ENCODE results near the gene PERCC1. TPM values are rescaled to one million over a fixed set of nuclear protein-coding genes. Genes with fewer than 3 reads are reported as not detected.

Gene PERCC1
- total RNA-seq, 1 donor from 2014 or later, result not detected

DNA sequence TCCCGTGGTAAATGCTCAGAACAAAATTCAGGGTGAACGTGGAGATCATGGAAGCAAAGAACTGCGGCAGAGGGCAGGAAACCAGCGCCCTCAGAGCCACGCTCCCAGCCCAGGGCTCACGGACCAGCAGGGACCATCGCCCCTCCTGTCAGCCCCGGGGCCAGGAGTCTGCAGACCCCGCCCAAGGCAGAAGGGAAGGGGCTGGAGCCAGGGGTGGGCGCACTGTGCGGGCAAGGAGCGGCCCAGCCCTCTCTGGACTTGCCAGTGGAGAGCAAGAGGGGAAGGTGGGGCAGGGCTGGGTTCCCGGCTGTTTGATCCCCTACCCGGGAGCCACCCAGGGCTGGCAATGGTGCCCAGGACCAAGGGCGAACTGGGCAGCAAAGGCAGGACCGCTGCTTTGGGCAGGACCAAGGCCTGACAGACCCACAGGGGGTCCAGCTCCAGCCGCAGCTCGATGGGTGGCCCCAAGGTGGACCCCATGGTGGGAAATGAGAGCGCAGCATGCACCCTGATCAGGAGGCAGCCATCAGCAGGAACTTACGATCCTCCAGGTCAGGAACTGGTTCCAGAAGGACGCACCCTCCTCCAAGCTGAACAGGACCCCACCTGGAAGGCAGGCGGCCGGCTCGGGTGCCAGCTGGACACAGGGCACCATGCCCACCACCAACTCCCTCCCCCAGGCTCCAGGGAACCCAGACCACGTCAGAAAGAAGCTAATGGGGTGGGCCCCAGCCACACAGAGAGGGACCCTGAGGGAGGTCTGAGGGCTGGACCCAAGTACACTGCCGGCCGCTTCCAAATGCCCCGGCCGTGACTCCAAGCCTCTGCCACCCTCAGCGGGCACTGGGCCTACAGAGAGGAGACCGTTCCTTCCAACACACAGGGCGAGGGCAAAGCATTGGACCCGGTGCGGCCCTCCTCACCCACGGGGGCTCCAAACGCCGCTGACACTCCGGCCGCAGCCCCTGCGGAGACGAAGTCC lies 24.6 kb downstream of the PERCC1 start:
- no peak overlapping the region for H3K27ac Mint-ChIP-seq (ENCODE audit: unreplicated experiment)
- no peaks in the 10 kb centered on the region for H3K9me3 Mint-ChIP-seq (ENCODE audit: unreplicated experiment)
- H3K36me3 Mint-ChIP-seq (ENCODE audit: unreplicated experiment), result peaks cover 10% of the 10 kb centered on the region
- no peaks in the 10 kb centered on the region for H3K27me3 Mint-ChIP-seq (ENCODE audit: unreplicated experiment)
- no peak overlapping the region for H3K4me3 Mint-ChIP-seq (ENCODE audit: unreplicated experiment)
- DNase-seq (ENCODE audit: extremely low spot score, unreplicated experiment), result no peak
- TF ChIP-seq, protein P1, sequence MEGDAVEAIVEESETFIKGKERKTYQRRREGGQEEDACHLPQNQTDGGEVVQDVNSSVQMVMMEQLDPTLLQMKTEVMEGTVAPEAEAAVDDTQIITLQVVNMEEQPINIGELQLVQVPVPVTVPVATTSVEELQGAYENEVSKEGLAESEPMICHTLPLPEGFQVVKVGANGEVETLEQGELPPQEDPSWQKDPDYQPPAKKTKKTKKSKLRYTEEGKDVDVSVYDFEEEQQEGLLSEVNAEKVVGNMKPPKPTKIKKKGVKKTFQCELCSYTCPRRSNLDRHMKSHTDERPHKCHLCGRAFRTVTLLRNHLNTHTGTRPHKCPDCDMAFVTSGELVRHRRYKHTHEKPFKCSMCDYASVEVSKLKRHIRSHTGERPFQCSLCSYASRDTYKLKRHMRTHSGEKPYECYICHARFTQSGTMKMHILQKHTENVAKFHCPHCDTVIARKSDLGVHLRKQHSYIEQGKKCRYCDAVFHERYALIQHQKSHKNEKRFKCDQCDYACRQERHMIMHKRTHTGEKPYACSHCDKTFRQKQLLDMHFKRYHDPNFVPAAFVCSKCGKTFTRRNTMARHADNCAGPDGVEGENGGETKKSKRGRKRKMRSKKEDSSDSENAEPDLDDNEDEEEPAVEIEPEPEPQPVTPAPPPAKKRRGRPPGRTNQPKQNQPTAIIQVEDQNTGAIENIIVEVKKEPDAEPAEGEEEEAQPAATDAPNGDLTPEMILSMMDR (IDR thresholded peaks at IDR 0.05), result no peak
- H3K4me1 Mint-ChIP-seq (ENCODE audit: unreplicated experiment), result no peaks in the 10 kb centered on the region

DNA sequence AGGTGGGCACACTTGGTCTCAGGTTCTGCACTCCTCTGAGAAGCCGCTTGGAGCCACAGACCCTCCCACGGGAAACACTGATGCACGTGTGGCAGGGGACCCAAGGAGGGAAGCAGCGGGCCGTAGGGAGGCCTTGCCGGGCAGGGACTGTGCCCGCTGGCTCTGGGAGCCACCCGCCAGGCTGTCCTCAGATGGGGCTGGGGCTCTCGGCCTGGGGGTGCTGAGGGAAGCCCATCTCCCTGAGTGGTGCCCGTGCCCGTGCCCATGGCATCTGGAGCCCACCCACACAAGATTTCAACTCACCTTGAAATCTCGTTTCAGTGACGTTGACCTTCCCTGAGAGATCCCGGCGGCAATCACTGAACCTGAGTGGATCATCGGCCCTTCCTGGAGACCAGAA lies 26.1 kb downstream of the PERCC1 start:
- H3K4me1 Mint-ChIP-seq (ENCODE audit: unreplicated experiment), result no peaks in the 10 kb centered on the region
- TF ChIP-seq, protein P1 (IDR thresholded peaks at IDR 0.05), result no peak
- no peak for DNase-seq (ENCODE audit: extremely low spot score, unreplicated experiment)
- no peak overlapping the region for H3K4me3 Mint-ChIP-seq (ENCODE audit: unreplicated experiment)
- H3K9me3 Mint-ChIP-seq (ENCODE audit: unreplicated experiment), result no peaks in the 10 kb centered on the region
- no peak overlapping the region for H3K27ac Mint-ChIP-seq (ENCODE audit: unreplicated experiment)
- peaks cover 8% of the 10 kb centered on the region for H3K36me3 Mint-ChIP-seq (ENCODE audit: unreplicated experiment)
- H3K27me3 Mint-ChIP-seq (ENCODE audit: unreplicated experiment), result no peaks in the 10 kb centered on the region

DNA sequence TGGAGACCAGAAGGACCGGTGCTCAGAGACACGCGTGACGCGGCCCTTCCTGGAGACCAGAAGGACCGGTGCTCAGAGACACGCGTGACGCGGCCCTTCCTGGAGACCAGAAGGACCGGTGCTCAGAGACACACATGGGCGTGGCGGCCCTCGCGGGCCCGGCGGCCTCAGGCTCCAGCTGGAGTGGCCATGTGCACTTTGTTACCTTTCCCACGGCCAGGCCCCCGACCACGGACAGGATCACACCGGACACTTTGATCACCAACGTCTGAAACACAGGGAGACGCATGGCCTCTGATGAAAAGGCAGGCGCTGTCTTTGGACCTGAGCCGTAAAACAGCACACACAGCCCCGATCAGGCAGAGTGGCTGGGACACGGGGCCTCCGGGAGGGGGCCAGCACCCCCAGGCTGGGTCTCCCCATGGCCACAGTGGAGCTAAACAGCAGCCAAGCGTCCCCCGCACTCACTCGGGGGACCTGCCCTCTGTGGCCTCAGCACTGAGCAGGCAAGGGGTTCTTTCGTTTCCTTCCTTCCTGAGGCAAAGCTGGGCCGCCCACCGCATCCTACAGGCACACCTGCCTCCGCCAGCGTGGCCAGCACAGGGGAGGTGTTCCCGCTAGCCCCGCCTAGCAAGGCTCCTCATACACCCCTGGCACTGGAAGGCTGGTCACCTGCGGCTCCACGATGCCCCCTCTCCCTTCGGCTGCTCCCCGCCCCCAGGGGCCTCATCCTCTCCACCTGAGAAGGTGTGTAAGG lies 26.8 kb downstream of the PERCC1 start:
- no peak for DNase-seq (ENCODE audit: extremely low spot score, unreplicated experiment)
- Mint-ChIP-seq H3K4me1 (ENCODE audit: unreplicated experiment) (no peaks in the 10 kb centered on the region), H3K27me3 (ENCODE audit: unreplicated experiment) (no peaks in the 10 kb centered on the region), H3K9me3 (ENCODE audit: unreplicated experiment) (no peaks in the 10 kb centered on the region), H3K36me3 (ENCODE audit: unreplicated experiment) (peaks cover 6% of the 10 kb centered on the region), H3K4me3 (ENCODE audit: unreplicated experiment) (no peak overlapping the region), H3K27ac (ENCODE audit: unreplicated experiment) (no peak overlapping the region)
- TF ChIP-seq, protein P1 (IDR thresholded peaks at IDR 0.05), result no peak

DNA sequence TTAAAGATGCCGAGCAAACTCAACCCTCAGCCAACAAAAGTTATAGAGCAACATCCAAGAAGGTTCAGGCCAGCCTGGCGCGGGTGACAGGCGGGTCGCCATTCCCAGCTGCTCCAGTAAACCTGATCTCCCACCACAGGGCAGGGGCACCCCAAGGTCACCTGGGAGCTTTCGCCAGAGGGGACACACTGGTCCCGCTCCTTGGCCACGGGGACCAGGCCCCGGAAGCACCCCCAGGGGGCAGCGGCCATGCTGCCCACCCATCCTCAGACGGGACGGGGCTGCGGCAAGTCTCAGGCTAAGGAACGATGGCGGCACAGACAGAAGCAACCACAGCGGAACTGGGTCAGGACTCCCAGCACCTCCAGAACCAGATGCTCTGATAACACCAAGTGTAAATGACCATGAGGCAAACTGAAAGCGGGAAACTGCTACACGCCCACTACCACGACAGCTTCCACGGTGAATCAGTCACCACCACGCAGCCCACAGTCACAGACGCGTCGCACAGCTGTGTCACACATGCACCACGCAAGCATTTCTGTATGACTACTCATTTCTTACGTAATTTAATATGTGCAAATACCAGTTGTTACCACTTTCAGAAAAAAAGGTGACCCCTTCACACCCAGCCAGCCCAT lies 27.6 kb downstream of the PERCC1 start:
- Mint-ChIP-seq H3K27ac (ENCODE audit: unreplicated experiment) (no peak overlapping the region), H3K4me3 (ENCODE audit: unreplicated experiment) (no peak overlapping the region), H3K4me1 (ENCODE audit: unreplicated experiment) (no peaks in the 10 kb centered on the region), H3K9me3 (ENCODE audit: unreplicated experiment) (no peaks in the 10 kb centered on the region), H3K27me3 (ENCODE audit: unreplicated experiment) (no peaks in the 10 kb centered on the region), H3K36me3 (ENCODE audit: unreplicated experiment) (peaks cover 6% of the 10 kb centered on the region)
- DNase-seq (ENCODE audit: extremely low spot score, unreplicated experiment), result no peak
- TF ChIP-seq, protein P1 (IDR thresholded peaks at IDR 0.05), result no peak

All from osteocyte (in vitro differentiated cells).